Esophagus muscularis mucosa (tissue), 4 donors: ENCODE measurements around the gene TP53AIP1. TPM values are rescaled to one million over a fixed set of nuclear protein-coding genes. Genes with fewer than 3 reads are reported as not detected.

Source experiments
- DNase-seq: peaks from one replicate; pipeline ENCODE4 v3.0.0-alpha.2; 2017; ENCODE audit errors: extremely low spot score
- H3K27ac ChIP-seq, 4 donors: fragments of 200-600 bp; sonication (generic); replicated peaks in 1 of 4; 1 replicate in 3 of 4; 2 replicates in 1 of 4; pipeline ENCODE4 v1.5.1; 2016 to 2019; ENCODE audit warnings: mild to moderate bottlenecking in 1 of 4
- H3K27me3 ChIP-seq, 4 donors: fragments of 200-600 bp; sonication (generic); one replicate each; pipeline versions ENCODE4 v1.5.1 to v1.6.0; 2016 to 2019
- H3K36me3 ChIP-seq, 4 donors: fragments of 200-600 bp; sonication (generic); one replicate each; pipeline ENCODE4 v1.5.1; 2016 to 2019
- H3K4me1 ChIP-seq, 4 donors: fragments of 200-600 bp; sonication (generic); one replicate each; pipeline ENCODE4 v1.5.1; 2016 to 2019
- H3K4me3 ChIP-seq, 4 donors: fragments of 200-600 bp; sonication (generic); 1 replicate in 2 of 4; 2 replicates in 2 of 4; pipeline ENCODE4 v1.5.1; 2016 to 2019; ENCODE audit warnings: mild to moderate bottlenecking in 4 of 4, moderate library complexity in 1 of 4
- H3K9me3 ChIP-seq, 4 donors: fragments of 200-600 bp; sonication (generic); 1 replicate in 3 of 4; 2 replicates in 1 of 4; pipeline ENCODE4 v1.5.1; 2016 to 2019
- EP300 ChIP-seq: sonication (generic); formaldehyde crosslinking; IDR thresholded peaks from one replicate; pipeline ENCODE4 v1.6.1; 2017; ENCODE audit warnings: antibody characterized with exemption
- POLR2A ChIP-seq: fragments of 450-650 bp; IDR thresholded peaks from one replicate; pipeline ENCODE4 v1.6.1; 2017; ENCODE audit warnings: antibody characterized with exemption, moderate library complexity, mild to moderate bottlenecking, low read depth
- POLR2AphosphoS5 ChIP-seq, 2 donors: sonication (generic); formaldehyde crosslinking; IDR thresholded peaks; one replicate each; pipeline ENCODE4 v1.6.1; 2017; ENCODE audit warnings: antibody characterized with exemption in 2 of 2
- WGBS: methylation state at CpG from one replicate; pipeline ENCODE4 v1.1.5; 2018; 5-methylcytosine and 5-hydroxymethylcytosine counted together
- intact Hi-C: fragments of 100-400 bp; cut with DNase I; formaldehyde crosslinking; loops from one replicate; pipeline ENCODE4 v1.15.1; 2023
- total RNA-seq, 4 donors: library from RNA; depleted of rRNA; stranded (reverse); fragments of >200 nt; gene quantifications; one replicate each; pipeline versions ENCODE4 v1.1.0 to v1.2.1, GENCODE V29; 2016
- TF ChIP-seq, protein P1 (sequence below), 3 experiments: fragments of 200-600 bp in 2 of 3; fragments of 450-650 bp in 1 of 3; sonication (generic) in 2 of 3; IDR thresholded peaks; one replicate each; pipeline ENCODE4 v1.5.1; 2017 to 2019; ENCODE audit warnings: antibody characterized with exemption in 3 of 3, mild to moderate bottlenecking in 2 of 3, moderate library complexity in 1 of 3

TP53AIP1 gene
- total RNA-seq, 4 donors from 2014 or later, result 0.57 TPM; not detected in 3

GRCh38 chr11:128946648-128947047, 4.0 kb upstream of the TP53AIP1 start:
- Histone ChIP-seq H3K27me3 (peaks cover 0 to 26% (median 0%) of the 10 kb centered on the region in 4 donors), H3K4me1 (no peaks in the 10 kb centered on the region), H3K4me3 (no peak overlapping the region), H3K36me3 (no peaks in the 10 kb centered on the region), H3K27ac (no peak overlapping the region), H3K9me3 (no peaks in the 10 kb centered on the region)
- 77% methylated on average over 2 of the region's 2 CpGs for WGBS
- DNase-seq, result no peak
- intact Hi-C loops, result no loop called here
- TF ChIP-seq, protein P1, sequence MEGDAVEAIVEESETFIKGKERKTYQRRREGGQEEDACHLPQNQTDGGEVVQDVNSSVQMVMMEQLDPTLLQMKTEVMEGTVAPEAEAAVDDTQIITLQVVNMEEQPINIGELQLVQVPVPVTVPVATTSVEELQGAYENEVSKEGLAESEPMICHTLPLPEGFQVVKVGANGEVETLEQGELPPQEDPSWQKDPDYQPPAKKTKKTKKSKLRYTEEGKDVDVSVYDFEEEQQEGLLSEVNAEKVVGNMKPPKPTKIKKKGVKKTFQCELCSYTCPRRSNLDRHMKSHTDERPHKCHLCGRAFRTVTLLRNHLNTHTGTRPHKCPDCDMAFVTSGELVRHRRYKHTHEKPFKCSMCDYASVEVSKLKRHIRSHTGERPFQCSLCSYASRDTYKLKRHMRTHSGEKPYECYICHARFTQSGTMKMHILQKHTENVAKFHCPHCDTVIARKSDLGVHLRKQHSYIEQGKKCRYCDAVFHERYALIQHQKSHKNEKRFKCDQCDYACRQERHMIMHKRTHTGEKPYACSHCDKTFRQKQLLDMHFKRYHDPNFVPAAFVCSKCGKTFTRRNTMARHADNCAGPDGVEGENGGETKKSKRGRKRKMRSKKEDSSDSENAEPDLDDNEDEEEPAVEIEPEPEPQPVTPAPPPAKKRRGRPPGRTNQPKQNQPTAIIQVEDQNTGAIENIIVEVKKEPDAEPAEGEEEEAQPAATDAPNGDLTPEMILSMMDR (IDR thresholded peaks at IDR 0.05), result no peak
- TF ChIP-seq POLR2AphosphoS5 (IDR thresholded peaks at IDR 0.05) (no peak), POLR2A (no peak), EP300 (no peak)

- Histone ChIP-seq H3K9me3 (no peaks in the 10 kb centered on the region), H3K36me3 (no peaks in the 10 kb centered on the region), H3K4me1 (no peaks in the 10 kb centered on the region), H3K4me3 (no peak overlapping the region), H3K27ac (no peak overlapping the region), H3K27me3 (peaks cover 0 to 30% (median 0%) of the 10 kb centered on the region in 4 donors)
- TF ChIP-seq EP300 (no peak), POLR2A (no peak), POLR2AphosphoS5 (IDR thresholded peaks at IDR 0.05) (no peak)
- TF ChIP-seq, protein P1 (IDR thresholded peaks at IDR 0.05), result no peak
- DNase-seq, result no peak
- 72% methylated on average over 16 of the region's 16 CpGs for WGBS
- intact Hi-C loops, result no loop called here
These were observed 831 bp upstream of the TP53AIP1 start for GRCh38 chr11:128943428-128943976.

GRCh38 chr11:128942272-128942612, 429 bp downstream of the TP53AIP1 start:
- no peaks in the 10 kb centered on the region for H3K9me3 ChIP-seq
- no peak overlapping the region for H3K27ac ChIP-seq
- TF ChIP-seq, protein P1 (IDR thresholded peaks at IDR 0.05), result no peak
- TF ChIP-seq POLR2A (no peak), EP300 (no peak), POLR2AphosphoS5 (IDR thresholded peaks at IDR 0.05) (no peak)
- DNase-seq, result no peak
- H3K27me3 ChIP-seq, result peaks cover 0 to 26% (median 0%) of the 10 kb centered on the region in 4 donors
- H3K4me3 ChIP-seq, result no peak overlapping the region
- intact Hi-C loops, result no loop called here
- H3K4me1 ChIP-seq, result no peaks in the 10 kb centered on the region
- 97% methylated on average over 7 of the region's 13 CpGs for WGBS
- H3K36me3 ChIP-seq, result no peaks in the 10 kb centered on the region

GRCh38 chr11:128941573-128942271, 949 bp downstream of the TP53AIP1 start:
- intact Hi-C loops, result no loop called here
- TF ChIP-seq POLR2AphosphoS5 (IDR thresholded peaks at IDR 0.05), result no peak
- TF ChIP-seq EP300, result no peak
- TF ChIP-seq, protein P1 (IDR thresholded peaks at IDR 0.05), result no peak
- no peak for TF ChIP-seq POLR2A
- H3K4me1 ChIP-seq, result no peaks in the 10 kb centered on the region
- no peaks in the 10 kb centered on the region for H3K9me3 ChIP-seq
- H3K4me3 ChIP-seq, result no peak overlapping the region
- H3K27ac ChIP-seq, result no peak overlapping the region
- peaks cover 0 to 26% (median 0%) of the 10 kb centered on the region in 4 donors for H3K27me3 ChIP-seq
- H3K36me3 ChIP-seq, result no peaks in the 10 kb centered on the region
- DNase-seq, result no peak
- WGBS, result 86% methylated on average over 5 of the region's 14 CpGs
